PFSK-1 (cell line): ENCODE measurements around the gene NR2E3.

Experiments
- FOXP2 ChIP-seq: optimal IDR thresholded peaks from 2 replicates; pipeline ENCODE3; 2011; ENCODE audit warnings: borderline replicate concordance, control low read depth, inconsistent platforms; ENCODE audit not compliant: insufficient read depth; ENCODE audit errors: extremely low read length, extremely low read depth
- POLR2AphosphoS5 ChIP-seq: IDR thresholded peaks from 2 replicates; pipeline ENCODE4 v1.6.1; 2012; ENCODE audit warnings: low read depth, mild to moderate bottlenecking, control low read depth, low read length, moderate library complexity
- REST ChIP-seq, 2 experiments: IDR thresholded peaks; 2 replicates each; pipeline versions ENCODE4 v1.6.1 to v1.8.0; 2011 to 2012; ENCODE audit warnings: low read depth in 2 of 2, low read length in 2 of 2, control low read depth in 1 of 2, inconsistent platforms in 1 of 2, mild to moderate bottlenecking in 1 of 2, moderate library complexity in 1 of 2; ENCODE audit not compliant: insufficient read depth in 1 of 2
- SIN3A ChIP-seq: IDR thresholded peaks from 2 replicates; pipeline ENCODE4 v1.6.1; 2012; ENCODE audit warnings: mild to moderate bottlenecking, low read length, moderate library complexity, borderline replicate concordance; ENCODE audit not compliant: insufficient read depth
- TAF1 ChIP-seq: IDR thresholded peaks from 2 replicates; pipeline ENCODE4 v1.6.1; 2012; ENCODE audit warnings: low read length, control low read depth, borderline replicate concordance; ENCODE audit not compliant: insufficient read depth

NR2E3 gene

GRCh38 chr15:71813723-71814470 is 3.5 kb downstream of the NR2E3 start:
- no peak for TF ChIP-seq TAF1
- TF ChIP-seq POLR2AphosphoS5, result no peak
- TF ChIP-seq FOXP2, result no peak
- no peak for TF ChIP-seq REST (IDR thresholded peaks at IDR 0.05; ENCODE audit: insufficient read depth in 1 of 2, low read depth in 2 of 2, low read length in 2 of 2)
- no peak for TF ChIP-seq SIN3A

- TF ChIP-seq SIN3A (no peak), REST (IDR thresholded peaks at IDR 0.05; ENCODE audit: insufficient read depth in 1 of 2, low read depth in 2 of 2, low read length in 2 of 2) (no peak), TAF1 (no peak), POLR2AphosphoS5 (no peak), FOXP2 (no peak)
These were observed 4.9 kb downstream of the NR2E3 start for GRCh38 chr15:71815301-71815700.

GRCh38 chr15:71817351-71817750 is 7.0 kb downstream of the NR2E3 start:
- no peak for TF ChIP-seq POLR2AphosphoS5
- TF ChIP-seq REST (IDR thresholded peaks at IDR 0.05; ENCODE audit: insufficient read depth in 1 of 2, low read depth in 2 of 2, low read length in 2 of 2), result no peak
- no peak for TF ChIP-seq SIN3A
- no peak for TF ChIP-seq FOXP2
- no peak for TF ChIP-seq TAF1

GRCh38 chr15:71820127-71820526 is 9.8 kb downstream of the NR2E3 start:
- TF ChIP-seq FOXP2 (no peak), REST (IDR thresholded peaks at IDR 0.05; ENCODE audit: insufficient read depth in 1 of 2, low read depth in 2 of 2, low read length in 2 of 2) (no peak), TAF1 (no peak), SIN3A (no peak)
